ENCODE results near the gene PACRG.
A peak's percentile ranks its signal among the peaks of the same experiment; 100 is the strongest.

Gene PACRG

GRCh38 chr6:163149279-163149848, 421.6 kb downstream of the PACRG start:
- DNase-seq: no peak

DNA sequence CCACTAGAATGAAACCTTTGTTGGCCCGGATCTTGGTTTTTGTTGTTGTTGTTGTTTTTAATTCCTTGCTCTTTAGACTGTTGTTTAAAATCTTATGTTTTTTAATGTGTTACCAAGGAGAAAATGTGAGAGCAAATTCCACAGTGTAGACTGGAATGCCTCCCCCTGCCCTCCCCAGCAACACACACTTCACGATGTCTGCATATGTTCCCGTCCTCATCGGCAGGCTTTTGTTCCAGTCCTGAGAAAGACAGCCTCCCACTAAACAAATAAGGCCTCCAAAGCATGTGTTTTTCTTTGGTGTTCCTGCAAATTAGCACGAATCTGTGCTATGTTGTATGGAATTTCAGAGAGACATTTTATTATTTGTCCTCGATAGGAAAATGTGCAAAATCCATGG, 423.4 kb downstream of the PACRG start:
- DNase-seq: no peak

GRCh38 chr6:163152701-163153100, 424.9 kb downstream of the PACRG start:
- DNase-seq: no peak

GRCh38 chr6:163159110-163159509, 431.3 kb downstream of the PACRG start:
- DNase-seq: no peak

DNA sequence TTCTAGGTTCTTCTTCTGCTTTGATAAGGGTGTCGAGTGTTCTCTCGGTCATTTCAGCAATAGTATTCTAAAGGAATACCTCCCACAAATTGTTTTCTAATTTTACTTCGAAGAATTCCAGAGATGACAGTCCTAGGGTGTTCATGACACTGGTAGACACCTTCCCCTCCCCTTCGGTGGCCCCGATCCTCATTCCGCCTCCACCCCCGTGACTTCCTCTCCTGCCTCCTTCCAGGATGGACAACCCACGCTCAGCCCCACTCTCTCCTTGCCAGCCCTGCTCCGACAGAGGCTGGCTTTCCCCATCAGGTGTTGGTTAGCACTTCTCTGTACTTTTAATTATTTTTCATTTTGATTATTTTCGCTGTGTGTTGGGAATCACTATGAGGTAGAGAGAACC, 431.9 kb downstream of the PACRG start:
- DNase-seq: no peak

DNA sequence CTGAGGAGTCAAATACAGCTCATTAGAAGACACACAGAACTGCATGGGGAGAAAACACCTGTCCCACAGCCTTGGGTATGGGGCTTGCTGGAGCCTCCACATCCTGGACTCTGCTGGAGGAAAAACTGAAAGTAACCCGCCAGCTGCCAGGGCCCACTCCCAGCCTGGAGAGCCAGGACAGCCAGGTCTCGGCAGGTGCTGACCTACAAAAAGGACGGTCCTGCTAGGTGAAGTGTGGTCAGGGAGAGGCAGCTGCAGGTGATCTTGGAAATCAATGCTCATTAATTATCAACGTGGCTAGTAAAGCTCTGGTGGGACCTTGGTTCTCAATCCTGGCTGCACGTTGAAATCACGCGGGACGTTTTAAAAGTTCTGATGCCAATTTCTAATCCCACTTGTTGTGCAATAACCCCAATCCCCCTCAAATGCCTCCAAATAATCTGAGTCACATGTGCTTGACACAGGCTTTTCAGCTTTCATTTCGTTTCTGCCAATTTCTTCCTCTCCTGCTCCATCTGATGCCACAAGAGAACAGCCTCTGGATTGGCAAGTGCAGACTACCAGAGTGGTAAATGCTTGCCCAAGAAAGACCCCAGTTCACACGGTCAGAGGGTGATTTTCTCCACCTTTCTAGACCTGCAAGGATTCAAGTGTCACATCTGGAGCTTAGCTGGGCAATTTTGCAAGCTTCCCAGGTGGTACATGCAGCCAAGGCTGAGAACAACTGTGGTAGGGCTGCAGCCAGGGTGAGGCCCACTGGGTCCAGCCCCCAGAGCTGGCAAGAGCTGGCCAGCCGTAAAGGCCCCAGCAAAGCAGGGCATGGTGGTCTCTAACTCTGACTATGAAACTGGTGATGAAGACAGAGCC, 434.5 kb downstream of the PACRG start:
- DNase-seq: no peak

DNA sequence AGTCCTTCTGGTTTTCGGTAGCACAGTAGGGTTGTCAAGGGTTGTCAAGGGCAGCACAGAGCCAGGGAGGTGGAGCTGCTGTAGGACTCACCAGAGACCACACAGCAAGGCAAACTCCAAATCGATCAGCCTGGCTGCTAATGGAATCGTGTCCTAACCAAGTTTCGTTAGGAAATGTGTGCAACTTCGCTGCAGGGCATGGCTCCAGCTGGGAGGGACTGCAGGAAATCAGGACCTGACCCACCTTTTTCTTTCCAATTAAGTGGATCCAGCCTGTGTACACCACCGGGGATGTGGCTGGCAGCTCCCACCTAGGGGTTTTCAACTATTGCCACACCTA, 435.1 kb downstream of the PACRG start:
- no peak for DNase-seq

- no peak for DNase-seq
These were observed 436.6 kb downstream of the PACRG start for GRCh38 chr6:163164175-163164900.

DNA sequence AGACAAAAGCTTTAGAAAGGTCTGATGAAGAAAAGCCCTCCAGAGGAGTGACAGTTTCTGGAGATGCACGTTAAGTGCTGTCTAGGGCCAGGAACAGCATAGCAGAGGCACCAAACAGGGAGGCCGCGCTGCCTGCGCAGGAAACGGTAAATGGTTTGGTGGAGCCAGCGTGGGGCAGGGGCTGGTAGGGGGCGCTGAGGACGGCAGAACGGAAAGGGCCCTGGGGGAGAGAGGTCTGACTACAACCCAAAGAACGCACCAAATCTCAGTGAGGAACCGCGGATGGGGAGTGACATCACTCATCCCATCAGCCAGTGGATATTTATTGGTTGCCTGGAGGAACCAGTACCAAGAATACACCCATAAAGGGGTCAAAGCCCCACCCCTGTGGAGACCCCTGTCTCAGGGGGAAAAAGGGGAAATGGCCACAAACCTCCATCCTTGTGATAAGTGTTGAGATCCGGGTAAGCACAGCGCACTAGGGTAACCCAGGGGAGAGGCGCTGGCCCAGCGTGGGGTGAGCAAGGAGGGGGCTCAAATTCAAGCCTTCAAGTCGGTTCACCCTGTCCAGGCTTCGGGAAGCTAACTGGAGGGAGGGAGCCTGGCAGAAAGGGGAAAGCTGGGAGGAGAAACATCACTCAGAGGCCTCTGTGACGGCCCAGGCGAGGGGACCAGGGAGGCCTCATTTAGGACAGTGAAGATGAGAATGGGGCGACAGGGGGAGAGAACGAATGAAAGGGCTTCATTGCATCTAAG, 437.6 kb downstream of the PACRG start:
- DNase-seq: no peak

DNA sequence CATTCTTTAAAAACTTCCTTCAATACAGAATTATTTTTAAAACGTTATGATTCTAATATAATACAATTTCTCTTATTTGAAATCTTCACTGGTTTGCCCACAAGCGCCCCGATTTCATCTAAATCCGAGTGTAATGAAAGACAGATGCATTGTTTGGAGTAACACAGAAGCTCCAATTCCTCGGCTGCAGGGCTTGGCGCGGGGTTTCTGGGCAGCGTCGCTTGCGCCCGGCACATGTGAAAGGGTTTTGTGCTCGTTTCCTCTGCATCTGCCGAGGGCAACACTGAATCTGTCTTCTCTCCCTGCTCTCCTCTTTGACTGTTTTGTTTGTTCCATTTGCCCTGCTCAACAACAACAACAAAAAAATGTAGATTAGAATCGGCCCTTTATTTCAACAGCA, 438.1 kb downstream of the PACRG start:
- no peak for DNase-seq

DNA sequence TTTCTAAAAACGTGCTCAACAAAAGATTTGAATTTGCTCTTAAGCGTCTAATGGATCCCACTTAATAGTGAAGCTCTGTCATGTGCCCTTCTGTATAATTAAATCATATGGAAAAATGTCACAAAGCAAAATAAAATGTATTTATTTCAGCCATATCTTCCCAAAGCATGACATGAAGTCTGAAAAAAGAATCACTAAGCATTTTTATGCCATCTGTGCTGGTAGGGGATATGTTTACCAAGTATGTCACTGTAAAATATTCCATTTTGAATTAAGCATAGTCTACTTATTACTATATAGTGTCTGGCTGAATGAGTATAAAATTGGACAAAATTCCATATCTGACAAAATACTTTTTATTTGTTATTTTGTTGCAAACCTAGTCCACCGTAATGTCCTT, 438.7 kb downstream of the PACRG start:
- no peak for DNase-seq

DNA sequence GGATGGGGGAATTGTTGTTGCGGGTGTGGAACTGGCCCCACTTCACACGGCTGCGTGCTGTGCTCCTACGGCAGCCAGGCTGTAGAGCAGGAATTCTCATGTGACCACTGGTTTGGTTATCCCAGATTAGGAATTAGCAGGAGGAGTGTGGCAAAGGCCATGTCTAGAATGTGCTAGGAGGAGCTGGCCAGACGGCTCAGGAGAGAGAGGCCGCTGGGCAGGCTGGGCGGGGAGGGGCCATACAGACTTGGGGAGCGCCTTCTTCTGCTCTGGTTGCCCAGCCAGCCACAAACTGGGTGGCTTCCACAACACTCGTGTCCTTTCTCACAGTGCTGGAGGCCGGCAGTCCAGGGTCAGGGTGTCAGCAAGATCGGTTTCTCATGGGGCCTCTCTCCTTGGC, 441.7 kb downstream of the PACRG start:
- no peak for DNase-seq

- DNase-seq: peak in 1 of 2 donors; percentile 2
These were observed 442.6 kb downstream of the PACRG start for GRCh38 chr6:163170294-163170883.

GRCh38 chr6:163173741-163174140, 446.0 kb downstream of the PACRG start:
- DNase-seq: no peak

DNA sequence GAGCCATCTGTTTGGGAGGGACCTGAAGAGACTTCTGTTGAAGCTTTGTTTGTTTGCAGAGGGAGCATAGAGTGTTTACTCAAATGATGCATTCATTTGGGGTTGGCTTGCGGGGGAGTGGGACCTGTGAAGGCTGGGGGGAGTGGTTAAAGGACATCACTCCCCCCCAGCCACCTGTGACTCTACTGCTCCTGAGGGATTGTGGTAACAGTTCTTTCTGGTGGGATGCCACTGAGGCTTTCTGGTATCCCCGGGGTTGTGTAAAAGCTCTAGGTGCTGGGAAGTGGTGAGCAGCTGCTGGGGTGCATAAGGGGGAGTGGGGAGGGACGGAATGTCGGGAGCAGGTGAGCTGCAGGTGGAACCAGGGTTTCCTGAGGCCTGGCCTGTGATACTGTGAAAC, 447.5 kb downstream of the PACRG start:
- no peak for DNase-seq

DNA sequence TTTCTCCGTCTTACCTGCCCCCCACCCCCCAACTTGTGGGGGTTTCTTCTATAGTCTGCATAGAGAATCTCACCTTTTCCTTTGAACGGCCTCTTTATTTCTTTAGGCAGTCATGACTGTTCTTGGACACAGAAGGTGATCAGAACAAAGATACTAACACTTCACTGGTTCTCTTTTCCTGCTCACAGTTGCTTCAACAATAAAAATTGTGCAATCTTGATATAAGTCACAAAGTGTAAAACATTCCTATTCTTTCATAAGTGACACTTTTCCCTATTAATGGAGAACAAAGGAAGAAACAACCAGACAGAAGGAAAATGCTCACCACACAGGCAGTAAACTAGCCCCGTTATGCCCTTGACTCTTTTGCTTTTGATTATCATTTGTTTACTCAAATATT, 448.3 kb downstream of the PACRG start:
- no peak for DNase-seq

DNA sequence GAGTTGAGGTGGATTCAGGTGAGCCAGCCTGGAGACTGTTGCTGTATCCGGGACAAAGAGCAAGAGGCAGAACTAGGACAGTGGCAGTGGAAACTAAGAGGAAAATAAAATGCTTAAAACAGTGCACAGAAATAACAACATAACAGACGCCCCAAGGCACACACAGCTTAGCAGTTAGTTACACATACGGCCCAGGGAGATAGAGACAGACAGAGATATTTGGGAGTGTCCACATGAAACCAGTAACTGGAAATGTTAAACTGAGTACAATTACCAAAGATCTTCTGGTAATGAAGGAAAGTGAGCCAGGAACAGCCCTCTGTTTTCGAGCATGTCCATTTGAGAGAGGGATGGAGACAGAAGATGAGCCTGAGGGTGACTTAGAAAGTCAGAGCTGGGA, 449.2 kb downstream of the PACRG start:
- no peak for DNase-seq

DNA sequence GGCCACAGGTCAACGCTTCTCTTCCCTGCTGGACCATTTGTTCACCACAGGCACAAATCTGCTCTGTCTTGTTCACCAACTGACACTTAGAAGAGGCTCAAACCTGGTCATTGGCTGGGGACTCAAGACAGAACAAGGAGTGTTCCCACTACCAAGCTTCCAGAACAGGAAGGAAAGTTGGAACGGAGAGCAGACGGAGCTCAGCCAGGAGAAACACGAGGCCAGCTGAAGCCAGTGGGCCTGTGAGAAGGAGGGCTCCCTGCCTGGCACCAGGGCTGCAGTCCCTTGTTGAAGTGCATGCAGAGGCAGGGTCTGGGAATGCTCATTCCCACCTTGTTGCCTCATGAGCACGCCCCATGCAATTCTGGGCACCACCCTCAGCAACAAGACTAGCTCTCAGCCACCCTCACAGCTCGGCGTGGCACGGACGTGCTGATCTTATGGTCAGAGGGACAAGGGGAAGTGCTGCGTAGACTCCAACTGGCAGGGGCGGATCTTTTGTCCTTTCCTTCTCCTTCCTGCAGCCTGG, 450.2 kb downstream of the PACRG start:
- no peak for DNase-seq

DNA sequence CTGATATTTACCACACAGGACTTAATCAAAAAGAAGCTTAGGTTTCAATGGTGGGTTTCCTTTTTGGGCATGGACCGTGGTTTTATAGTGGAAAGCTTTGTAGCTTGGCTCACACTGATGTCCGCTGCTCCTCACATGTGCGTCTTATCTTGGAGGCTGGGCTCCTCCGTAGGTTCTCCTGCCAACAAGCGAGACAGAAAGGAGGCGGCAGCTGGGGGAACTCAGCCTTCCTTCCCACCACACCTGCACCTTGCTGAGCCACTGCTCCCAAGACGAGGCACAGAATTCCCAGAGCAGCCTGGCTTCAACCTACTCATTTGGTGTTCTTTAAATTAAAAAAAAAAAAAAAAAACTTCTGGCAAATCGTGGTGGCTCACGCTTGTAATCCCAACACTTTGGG, 451.3 kb downstream of the PACRG start:
- DNase-seq: no peak

DNA sequence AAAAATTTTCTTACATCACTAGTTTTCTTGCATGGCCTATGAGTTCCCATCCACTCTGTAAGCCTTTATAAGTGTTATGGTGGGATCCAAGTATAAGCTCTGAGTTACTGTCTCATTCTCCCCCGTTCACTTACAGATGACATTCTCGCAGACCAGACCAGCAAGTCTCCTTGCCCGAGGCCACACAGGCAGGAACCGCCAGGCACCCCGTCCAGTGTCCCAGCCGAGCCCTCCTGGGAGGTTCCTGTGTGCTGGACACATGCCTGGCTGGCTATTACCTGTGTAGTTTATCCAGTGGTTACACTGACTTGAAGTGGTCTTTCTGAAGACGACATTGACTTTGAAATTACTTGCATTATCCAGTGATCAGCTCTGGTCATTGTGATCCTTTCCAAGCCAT, 451.9 kb downstream of the PACRG start:
- no peak for DNase-seq

GRCh38 chr6:163180874-163181541, 453.2 kb downstream of the PACRG start:
- DNase-seq: peak in 1 of 2 donors; percentile 5

DNA sequence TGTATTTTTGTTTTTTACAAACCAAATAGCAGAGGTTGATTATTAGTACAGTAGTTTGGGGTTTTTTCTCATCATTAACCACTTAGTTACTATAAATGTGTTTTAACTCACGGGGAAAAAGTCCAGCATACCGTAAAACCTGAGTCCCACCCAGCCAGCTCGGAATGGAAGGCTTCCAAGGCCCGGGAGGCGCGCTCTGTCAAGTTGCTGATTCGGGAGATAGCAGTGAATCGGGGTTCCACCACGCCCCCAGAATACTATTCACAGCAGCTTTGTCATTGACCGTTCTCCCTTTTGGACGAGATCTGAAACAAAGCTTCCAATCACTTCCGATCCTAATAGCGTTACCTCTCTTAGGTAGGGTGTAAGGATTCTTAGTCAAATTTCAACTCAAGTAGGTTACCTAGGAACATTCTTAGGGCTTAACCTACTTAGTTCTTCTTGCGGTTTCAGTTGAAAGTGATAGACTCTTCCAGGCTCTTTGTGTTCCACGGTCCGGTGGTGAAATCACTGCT, 453.9 kb downstream of the PACRG start:
- no peak for DNase-seq
